Transverse colon (tissue), 3 donors: ENCODE measurements around the gene TRABD.

ENCODE experiments used
- CTCF ChIP-seq, 5 experiments: fragments of 200-600 bp in 3 of 5; fragments of 450-650 bp in 2 of 5; sonication (generic) in 3 of 5; IDR thresholded peaks; 1 replicate in 2 of 5; 2 replicates in 3 of 5; pipeline ENCODE4 v1.5.1; 2016 to 2017; ENCODE audit warnings: antibody characterized with exemption in 5 of 5, inconsistent platforms in 3 of 5, mild to moderate bottlenecking in 2 of 5, moderate library complexity in 1 of 5
- POLR2A ChIP-seq: fragments of 450-650 bp; IDR thresholded peaks from one replicate; pipeline ENCODE4 v1.6.1; 2016; ENCODE audit warnings: antibody characterized with exemption, mild to moderate bottlenecking, moderate library complexity

- TF ChIP-seq POLR2A (no peak), CTCF (IDR thresholded peaks at IDR 0.05) (no peak)
These were observed 40.6 kb downstream of the TRABD start for GRCh38 chr22:50226063-50226874.
